H1 (cell line): ENCODE data around the gene PIGX. TPM values are rescaled to one million over a fixed set of nuclear protein-coding genes. Genes with fewer than 3 reads are reported as not detected.

Experiments
- CTCF ChIA-PET: fragments of 300-600 bp; sonication (Branson Sonifier 250); formaldehyde crosslinking; loops from one replicate; lab custom pipeline; 2021; ENCODE audit not compliant: partially characterized antibody; lab: Charles Lee
- POLR2A ChIA-PET: fragments of 300-600 bp; sonication (Branson Sonifier 250); formaldehyde crosslinking; loops from one replicate; lab custom pipeline; 2021; ENCODE audit warnings: inconsistent platforms; ENCODE audit not compliant: partially characterized antibody; lab: Charles Lee
- DNase-seq, 2 experiments: peaks; one replicate each; pipeline versions ENCODE4 v3.0.0 to v3.0.0-alpha.2; 2010 to 2022; ENCODE audit warnings: low spot score in 2 of 2, low read depth in 1 of 2, mixed read lengths in 1 of 2
- FAIRE-seq: peaks from 2 replicates; lab custom pipeline; 2011; peaks lifted over from hg19 to GRCh38; lab: Jason Lieb, UNC
- H2AFZ ChIP-seq: 2 replicates; pipeline ENCODE4 v1.8.1; 2012; ENCODE audit warnings: low read length, inconsistent platforms
- H2AK5ac ChIP-seq: 2 replicates; pipeline ENCODE4 v1.6.1; 2013; ENCODE audit warnings: low read depth, low read length
- H2BK120ac ChIP-seq: replicated peaks from 2 replicates; pipeline ENCODE3; 2013; ENCODE audit warnings: low read depth, low read length, inconsistent platforms
- H2BK12ac ChIP-seq: 2 replicates; pipeline ENCODE4 v1.6.1; 2013; ENCODE audit warnings: low read depth, low read length
- H2BK15ac ChIP-seq: 2 replicates; pipeline ENCODE4 v1.6.1; 2013; ENCODE audit warnings: low read length
- H2BK20ac ChIP-seq: 2 replicates; pipeline ENCODE4 v1.6.1; 2013; ENCODE audit warnings: low read length
- H2BK5ac ChIP-seq: 2 replicates; pipeline ENCODE4 v1.6.1; 2013; ENCODE audit warnings: low read depth, low read length
- H3K14ac ChIP-seq: 2 replicates; pipeline ENCODE4 v1.6.1; 2013; ENCODE audit warnings: inconsistent platforms; ENCODE audit not compliant: insufficient read length
- H3K18ac ChIP-seq: 2 replicates; pipeline ENCODE4 v1.6.1; 2013; ENCODE audit warnings: low read length; ENCODE audit errors: extremely low read depth
- H3K23ac ChIP-seq: 2 replicates; pipeline ENCODE4 v1.6.1; 2013; ENCODE audit warnings: inconsistent platforms; ENCODE audit not compliant: insufficient read length
- H3K23me2 ChIP-seq: 2 replicates; pipeline ENCODE4 v1.6.1; 2013; ENCODE audit warnings: low read depth, low read length
- H3K27ac ChIP-seq: 2 replicates; pipeline ENCODE4 v1.6.1; 2011; ENCODE audit warnings: low read depth, low read length, inconsistent platforms
- H3K27me3 ChIP-seq, 4 experiments: replicated peaks in 1 of 4; 1 replicate in 1 of 4; 2 replicates in 3 of 4; pipeline versions ENCODE4 v1.6.1 to v1.8.1; 2011 to 2013; ENCODE audit warnings: low read length in 3 of 4, mild to moderate bottlenecking in 3 of 4, inconsistent platforms in 2 of 4, mixed read lengths in 2 of 4, moderate library complexity in 1 of 4; ENCODE audit not compliant: control insufficient read depth in 3 of 4, insufficient read depth in 3 of 4; ENCODE audit errors: extremely low read depth in 1 of 4
- H3K36me3 ChIP-seq, 4 experiments: 2 replicates each; pipeline versions ENCODE4 v1.6.1 to v1.8.1; 2011 to 2013; ENCODE audit warnings: mild to moderate bottlenecking in 4 of 4, low read length in 3 of 4, moderate library complexity in 2 of 4, control low read depth in 1 of 4, inconsistent platforms in 1 of 4; ENCODE audit not compliant: insufficient read depth in 4 of 4, control insufficient read depth in 2 of 4
- H3K4ac ChIP-seq: replicated peaks from 2 replicates; pipeline ENCODE3; 2013; ENCODE audit warnings: low read length, low read depth, mixed read lengths, inconsistent platforms; ENCODE audit not compliant: insufficient read length
- H3K4me1 ChIP-seq, 4 experiments: replicated peaks in 1 of 4; 1 replicate in 1 of 4; 2 replicates in 3 of 4; pipeline versions ENCODE4 v1.6.1 to v1.8.1; 2011 to 2013; ENCODE audit warnings: low read length in 3 of 4, inconsistent platforms in 2 of 4, mixed read lengths in 1 of 4; ENCODE audit not compliant: insufficient read depth in 4 of 4, control insufficient read depth in 3 of 4
- H3K4me2 ChIP-seq, 2 experiments: 2 replicates each; pipeline versions ENCODE4 v1.6.1 to v1.8.1; 2011 to 2013; ENCODE audit warnings: low read depth in 2 of 2, low read length in 2 of 2, control low read depth in 1 of 2, inconsistent platforms in 1 of 2, mild to moderate bottlenecking in 1 of 2; ENCODE audit not compliant: insufficient read depth in 1 of 2
- H3K4me3 ChIP-seq, 4 experiments: fragments of 200-600, 300-600 bp in 1 of 4; sonication (generic), shearing (Covaris generic), sonication (Bioruptor Twin) in 1 of 4; 2 replicates each; pipeline versions ENCODE4 v1.5.1 to v1.8.1; 2011 to 2016; ENCODE audit warnings: low read length in 4 of 4, low read depth in 3 of 4, control low read depth in 2 of 4, inconsistent platforms in 2 of 4, mild to moderate bottlenecking in 2 of 4, mixed read lengths in 1 of 4, moderate library complexity in 1 of 4; ENCODE audit not compliant: insufficient read depth in 2 of 4; ENCODE audit errors: extremely low read depth in 1 of 4
- H3K56ac ChIP-seq: replicated peaks from 2 replicates; pipeline ENCODE3; 2013; ENCODE audit warnings: low read depth, mild to moderate bottlenecking, mixed read lengths, low read length, inconsistent platforms; ENCODE audit not compliant: insufficient read length
- H3K79me1 ChIP-seq: 2 replicates; pipeline ENCODE4 v1.6.1; 2013; ENCODE audit warnings: low read depth, low read length, control low read depth
- H3K79me2 ChIP-seq, 2 experiments: 2 replicates each; pipeline versions ENCODE4 v1.6.1 to v1.8.1; 2012 to 2013; ENCODE audit warnings: low read length in 2 of 2, mild to moderate bottlenecking in 2 of 2, inconsistent platforms in 1 of 2; ENCODE audit not compliant: insufficient read depth in 2 of 2, control insufficient read depth in 1 of 2
- H3K9ac ChIP-seq, 4 experiments: replicated peaks in 1 of 4; 1 replicate in 1 of 4; 2 replicates in 3 of 4; pipeline versions ENCODE4 v1.6.1 to v1.8.1; 2011 to 2013; ENCODE audit warnings: low read depth in 3 of 4, low read length in 3 of 4, control low read depth in 2 of 4, mild to moderate bottlenecking in 2 of 4, moderate library complexity in 2 of 4, inconsistent platforms in 1 of 4; ENCODE audit errors: extremely low read depth in 1 of 4
- H3K9me3 ChIP-seq, 2 experiments: 2 replicates each; pipeline versions ENCODE4 v1.6.1 to v1.8.1; 2012 to 2013; ENCODE audit warnings: mild to moderate bottlenecking in 2 of 2, moderate library complexity in 2 of 2, control low read depth in 1 of 2, inconsistent platforms in 1 of 2, low read depth in 1 of 2, low read length in 1 of 2, mixed read lengths in 1 of 2; ENCODE audit not compliant: insufficient read depth in 2 of 2
- H4K20me1 ChIP-seq, 2 experiments: replicated peaks in 1 of 2; 2 replicates each; pipeline versions ENCODE3 to v1.8.1; 2011 to 2013; ENCODE audit warnings: inconsistent platforms in 2 of 2, low read length in 2 of 2, mild to moderate bottlenecking in 1 of 2; ENCODE audit not compliant: insufficient read depth in 2 of 2, control insufficient read depth in 1 of 2
- H4K5ac ChIP-seq: 2 replicates; pipeline ENCODE4 v1.6.1; 2013; ENCODE audit warnings: low read length, low read depth, mixed read lengths, inconsistent platforms; ENCODE audit not compliant: insufficient read length
- H4K8ac ChIP-seq: 2 replicates; pipeline ENCODE4 v1.8.0; 2013; ENCODE audit warnings: mild to moderate bottlenecking, moderate library complexity, low read length, inconsistent platforms; ENCODE audit not compliant: insufficient read depth; ENCODE audit errors: extremely low read depth
- H4K91ac ChIP-seq: replicated peaks from 2 replicates; pipeline ENCODE3; 2013; ENCODE audit warnings: low read length, mixed read lengths, inconsistent platforms; ENCODE audit not compliant: insufficient read length
- WGBS, 2 experiments: shearing (Covaris generic) in 1 of 2; methylation state at CpG; one replicate each; pipeline versions ENCODE4 v1.1.6 to v1.1.7; 2013 to 2015; ENCODE audit warnings: low lambda C conversion rate in 2 of 2, mixed read lengths in 2 of 2, inconsistent platforms in 1 of 2, low coverage in 1 of 2, missing lambda C conversion rate in 1 of 2; ENCODE audit not compliant: insufficient replicate concordance in 2 of 2, insufficient coverage in 1 of 2, insufficient read length in 1 of 2; ENCODE audit errors: extremely low coverage in 1 of 2, missing lambda C conversion rate in 1 of 2; 5-methylcytosine and 5-hydroxymethylcytosine counted together
- polyA plus RNA-seq, 7 experiments: library from polyadenylated mRNA; depleted of rRNA in 3 of 7; stranded (reverse) in 5 of 7; unstranded in 2 of 7; fragments of >200 nt in 5 of 7; fragments of 200-250 nt in 2 of 7; gene quantifications; 1 replicate in 5 of 7; 2 replicates in 1 of 7; 4 replicates in 1 of 7; pipeline versions ENCODE4 v1.2.1 to v1.2.3, GENCODE V29; 2011 to 2013; ENCODE audit warnings: missing spikeins in 2 of 7, mixed read lengths in 2 of 7
- total RNA-seq: library from RNA; stranded (reverse); fragmentation: NEBNext Ultra II Directional; extraction: Animal tissue kit (Norgen Biotek cat#: 25700); gene quantifications from 2 replicates; pipeline ENCODE4 v1.2.1, GENCODE V29; 2021

PIGX gene
- total and polyA plus RNA-seq, 2 of the 8 experiments (the other 6 are each of a cell fraction or from before 2014, with no cell fraction given), result 7.0 to 14.9 TPM

GRCh38 chr3:196763179-196763578 is 51.0 kb downstream of the PIGX start:
- peaks cover 2 to 5% of the 10 kb centered on the region in 2 experiments for H4K20me1 ChIP-seq
- no peak overlapping the region for H3K9ac ChIP-seq
- no peak overlapping the region for H2AFZ ChIP-seq
- H2BK120ac ChIP-seq, result no peak overlapping the region
- peaks cover 0 to 4% (median 0%) of the 10 kb centered on the region in 4 experiments; a peak in 1 of 8 replicates for H3K36me3 ChIP-seq
- FAIRE-seq (no peak), DNase-seq (no peak)
- no peak overlapping the region for H2AK5ac ChIP-seq
- H3K27me3 ChIP-seq, result no peaks in the 10 kb centered on the region; a peak in 1 of 7 replicates
- H2BK15ac ChIP-seq, result no peak overlapping the region
- H3K4me3 ChIP-seq, result no peak overlapping the region
- H3K4me1 ChIP-seq, result no peaks in the 10 kb centered on the region
- H3K23ac ChIP-seq, result no peak overlapping the region
- H3K18ac ChIP-seq, result no peak overlapping the region
- no peaks in the 10 kb centered on the region; the same call in 1 of the 2 replicates for H3K23me2 ChIP-seq
- CTCF ChIA-PET, result interaction anchor here (0.6 kb wide), 1 partner anchor 240 kb away, joined by 4 read pairs; no protein-coding TSS in a partner anchor
- H3K14ac ChIP-seq, result no peak overlapping the region
- H4K5ac ChIP-seq, result no peak overlapping the region
- no peak overlapping the region for H4K91ac ChIP-seq
- H4K8ac ChIP-seq, result no peak overlapping the region
- H3K4ac ChIP-seq, result no peak overlapping the region
- H3K9me3 ChIP-seq, result peaks cover 2 to 4% of the 10 kb centered on the region in 2 experiments; a peak in 1 of 4 replicates
- H3K27ac ChIP-seq, result no peak overlapping the region
- peaks cover 2% of the 10 kb centered on the region for H3K79me1 ChIP-seq
- H2BK12ac ChIP-seq, result no peak overlapping the region
- no peak overlapping the region for H2BK20ac ChIP-seq
- 85% methylated on average over 7 of the region's 7 CpGs; no CpG with 5 or more reads in 1 of the 2 experiments for WGBS, 2 experiments
- POLR2A ChIA-PET, result interaction anchor here (0.6 to 0.9 kb wide), 2 partner anchors 16 to 107 kb away, joined by 3 to 4 read pairs; no protein-coding TSS in a partner anchor
- H3K56ac ChIP-seq, result no peak overlapping the region
- H2BK5ac ChIP-seq, result no peak overlapping the region
- no peak overlapping the region for H3K4me2 ChIP-seq
- H3K79me2 ChIP-seq, result peaks cover 10 to 73% of the 10 kb centered on the region in 2 experiments
